ENCODE data around the gene C4orf51.

- TF ChIP-seq CTCF (IDR thresholded peaks at IDR 0.05), result no peak
- TF ChIP-seq POLR2AphosphoS5 (IDR thresholded peaks at IDR 0.05), result peak; percentile 95
- TF ChIP-seq POLR2A (IDR thresholded peaks at IDR 0.05), result no peak
- no peak for TF ChIP-seq EP300 (IDR thresholded peaks at IDR 0.05)
Measured at GRCh38 chr4:145736241-145736831, 56.4 kb downstream of the C4orf51 start.
